HG03139 (cell line): ENCODE results near the gene SLC25A41.
"Not testable (repeated sequence)": the region's sequence is repeated elsewhere in the genome, so short reads cannot be mapped to it uniquely, and the experiment has no call there.

Source experiments
- ATAC-seq: cut with Tn5 transposase; IDR thresholded peaks from one replicate; pipeline ENCODE4 v1.9.1; 2021; ENCODE audit not compliant: unreplicated experiment

The SLC25A41 gene

DNA sequence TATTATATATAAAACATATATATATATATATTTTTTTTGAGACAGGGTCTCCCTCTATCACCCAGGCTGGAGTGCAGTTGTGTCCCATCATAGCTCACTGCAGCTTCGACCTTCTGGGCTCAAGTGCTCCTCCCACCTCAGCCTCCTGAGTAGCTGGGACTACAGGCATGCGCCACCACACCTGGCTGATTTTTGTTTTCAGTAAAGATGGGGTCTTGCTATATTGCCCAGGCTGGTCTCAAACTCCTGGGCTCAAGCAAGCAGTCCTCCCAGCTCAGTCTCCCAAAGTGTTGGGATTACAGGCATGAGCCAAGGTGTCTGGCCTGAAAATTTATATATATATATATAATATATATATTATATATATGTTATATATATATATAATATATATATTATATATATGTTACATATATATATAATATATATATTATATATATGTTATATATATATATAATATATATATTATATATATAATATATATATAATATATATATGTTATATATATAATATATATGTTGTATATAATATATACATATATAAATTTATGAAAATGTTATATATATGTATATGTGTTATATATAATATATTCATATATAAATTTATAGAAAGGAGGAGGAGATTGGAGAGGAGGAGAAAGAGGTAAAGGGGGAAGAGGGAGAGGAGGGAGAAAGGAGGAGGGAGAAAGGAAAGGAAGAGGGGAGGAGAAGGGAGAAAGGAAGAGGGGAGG lies 4.7 kb downstream of the SLC25A41 start:
- not testable (repeated sequence) for ATAC-seq

GRCh38 chr19:6427131-6427530 lies 6.4 kb downstream of the SLC25A41 start:
- ATAC-seq, result no peak

DNA sequence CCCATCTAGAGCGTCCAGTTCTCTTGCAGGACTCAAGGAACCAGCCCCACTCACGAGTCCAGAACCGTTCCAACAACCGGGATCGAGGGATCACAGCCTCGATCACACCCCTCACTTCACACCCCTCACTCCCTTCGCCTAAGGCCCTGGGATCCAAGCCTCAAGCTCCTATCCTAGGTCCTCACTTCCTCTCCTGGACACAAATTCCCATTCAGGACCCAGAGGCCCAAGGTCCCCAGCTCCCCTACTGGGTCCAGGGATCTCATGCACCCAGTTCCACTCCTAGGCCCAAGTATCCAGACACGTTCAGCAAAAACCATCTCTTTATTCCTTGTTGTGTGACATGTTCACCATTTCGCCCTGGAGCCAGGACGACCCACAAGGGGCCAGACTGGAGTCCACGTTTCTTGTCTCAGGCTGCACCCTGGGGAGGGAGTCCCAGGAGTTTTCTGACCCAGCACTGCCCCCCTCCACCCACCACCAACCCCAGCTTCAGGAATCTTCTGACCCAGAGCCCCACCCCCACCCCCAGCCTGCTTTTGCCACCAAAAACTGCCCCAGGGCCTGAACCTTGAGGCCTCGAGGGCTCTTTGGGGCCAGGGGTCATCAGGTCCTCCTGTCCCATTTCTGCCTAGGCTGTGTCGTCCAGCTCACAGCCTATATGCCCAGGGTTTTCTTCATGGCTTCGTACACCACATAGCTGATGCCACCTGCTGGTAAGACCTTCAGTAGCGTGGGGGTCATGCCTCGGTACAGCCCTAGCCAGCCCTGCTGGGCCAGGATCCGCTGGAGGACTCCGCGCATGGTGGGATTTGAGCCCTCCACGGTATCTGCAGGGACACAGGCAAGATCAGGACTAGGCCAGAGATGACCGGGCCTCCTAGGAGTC lies 7.6 kb downstream of the SLC25A41 start:
- no peak for ATAC-seq

DNA sequence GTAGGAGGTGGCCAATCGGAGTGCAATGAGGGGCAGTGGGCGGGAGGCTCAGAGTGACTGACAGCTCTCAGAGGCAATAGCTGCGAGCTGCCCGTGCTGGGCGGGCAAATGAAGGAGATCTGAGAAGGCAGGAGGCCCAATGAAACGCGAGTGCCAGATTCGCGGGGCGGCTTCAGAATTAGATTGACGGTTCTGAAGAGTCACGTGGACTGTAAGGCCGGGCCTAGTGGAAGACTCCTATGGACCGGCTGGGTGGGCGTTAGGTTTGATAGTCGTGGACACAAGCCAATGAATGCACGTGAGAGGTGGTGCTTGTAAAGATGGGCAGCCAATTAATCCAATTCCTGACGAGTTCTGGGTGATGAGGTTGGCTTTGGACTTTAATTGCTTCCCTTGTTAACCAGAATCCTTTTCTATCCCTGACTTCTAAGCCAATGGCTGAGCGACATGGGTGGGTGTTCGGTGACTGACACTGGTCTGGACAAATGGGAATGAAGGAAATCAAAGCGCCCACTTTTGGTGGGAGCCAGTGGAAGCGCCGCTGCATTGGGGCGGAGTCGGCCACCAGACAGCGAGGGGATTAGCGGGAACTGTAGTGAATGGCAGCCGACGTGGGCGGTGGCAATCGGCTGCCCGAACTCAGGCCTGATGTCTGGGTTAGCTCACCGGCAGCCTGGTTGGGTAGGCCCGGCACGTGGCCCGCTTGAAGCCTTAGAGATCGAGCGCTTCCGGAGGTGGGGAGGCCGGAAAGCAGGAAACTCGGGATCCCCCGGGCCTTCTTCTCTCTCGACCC lies 8.4 kb downstream of the SLC25A41 start:
- ATAC-seq, result peak; percentile 77

GRCh38 chr19:6424195-6424938 lies 9.2 kb downstream of the SLC25A41 start, which contains the start of gene KHSRP:
Gene KHSRP (minus strand): TSS chr19:6424811. CDS start chr19:6424701, 110 bp downstream.
- no peak for ATAC-seq

DNA sequence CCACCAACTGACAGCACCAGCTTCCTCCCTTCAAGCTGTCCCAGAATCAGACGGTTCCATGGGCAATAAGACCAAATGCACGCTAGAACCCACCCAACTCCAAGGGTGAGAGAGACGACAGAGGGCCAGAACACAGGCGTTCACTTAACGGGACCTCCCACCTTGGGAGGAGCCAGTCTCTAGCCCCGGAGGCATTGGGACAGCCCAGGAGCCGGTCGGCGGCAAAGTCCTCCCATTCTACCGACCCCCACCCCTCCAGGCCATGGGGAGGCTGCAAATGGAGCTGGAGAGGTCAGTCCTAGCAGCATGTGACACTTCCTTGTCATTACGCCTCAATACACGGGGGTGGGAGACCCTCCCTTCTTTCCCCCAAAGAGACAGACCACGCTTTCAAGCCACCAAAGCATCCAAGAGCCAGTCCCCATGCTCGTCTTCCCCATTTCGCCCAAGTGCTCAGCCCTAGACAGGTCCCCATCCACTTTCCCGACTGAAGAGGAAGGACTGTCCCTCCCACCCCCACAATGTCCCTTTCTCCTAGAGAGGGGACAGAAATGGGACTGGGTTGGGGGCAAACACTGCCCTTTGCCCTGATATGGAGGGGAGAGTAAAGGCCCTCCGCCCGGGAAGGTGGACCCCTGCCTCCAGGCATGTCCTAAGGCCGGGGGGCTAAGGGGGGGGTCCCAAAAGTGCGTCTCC lies 9.9 kb downstream of the SLC25A41 start:
- ATAC-seq, result no peak

- ATAC-seq, result no peak
Observed at GRCh38 chr19:6421075-6422014, 12.2 kb downstream of the SLC25A41 start.

GRCh38 chr19:6418562-6418932 lies 15.0 kb downstream of the SLC25A41 start:
- ATAC-seq, result no peak

DNA sequence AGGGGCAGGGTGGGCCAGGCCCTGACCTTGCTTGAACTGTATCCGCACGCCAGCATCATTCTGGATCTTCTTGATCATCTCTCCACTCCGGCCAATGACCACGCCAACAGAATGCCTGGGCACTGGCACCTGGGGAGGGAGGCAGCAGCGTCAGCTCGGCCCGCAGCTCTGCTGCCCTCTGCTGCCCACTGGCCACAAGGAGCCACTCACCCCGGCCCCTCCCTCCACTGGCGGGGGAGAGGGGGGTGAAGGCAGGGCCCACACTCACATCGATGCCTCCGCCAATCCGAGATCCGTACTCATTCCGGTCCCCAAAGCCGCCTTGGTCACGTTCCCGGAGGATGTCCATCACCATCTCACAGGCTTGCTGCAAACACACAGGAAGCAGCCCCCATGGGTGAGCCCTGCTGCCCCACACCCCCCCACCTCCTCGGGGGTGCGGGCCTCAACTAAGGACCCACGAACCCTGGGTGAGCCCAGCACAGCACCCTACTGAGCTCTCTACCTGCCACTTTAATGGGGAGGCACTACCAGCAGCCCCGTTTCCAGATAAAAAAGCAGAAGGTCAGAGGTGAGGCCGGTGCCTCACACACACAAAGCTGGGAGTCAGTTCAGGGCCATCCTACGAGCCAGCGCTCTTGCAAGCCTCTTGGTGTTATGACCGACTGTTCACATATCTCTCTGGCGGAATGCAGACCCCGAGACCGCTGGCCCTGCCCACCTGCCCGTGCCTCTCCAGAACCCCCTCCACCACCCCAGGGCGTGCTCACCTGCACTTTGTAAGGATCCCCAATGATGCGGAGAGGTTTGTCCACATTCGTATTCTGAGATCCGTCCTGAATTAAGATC lies 15.6 kb downstream of the SLC25A41 start:
- no peak for ATAC-seq

DNA sequence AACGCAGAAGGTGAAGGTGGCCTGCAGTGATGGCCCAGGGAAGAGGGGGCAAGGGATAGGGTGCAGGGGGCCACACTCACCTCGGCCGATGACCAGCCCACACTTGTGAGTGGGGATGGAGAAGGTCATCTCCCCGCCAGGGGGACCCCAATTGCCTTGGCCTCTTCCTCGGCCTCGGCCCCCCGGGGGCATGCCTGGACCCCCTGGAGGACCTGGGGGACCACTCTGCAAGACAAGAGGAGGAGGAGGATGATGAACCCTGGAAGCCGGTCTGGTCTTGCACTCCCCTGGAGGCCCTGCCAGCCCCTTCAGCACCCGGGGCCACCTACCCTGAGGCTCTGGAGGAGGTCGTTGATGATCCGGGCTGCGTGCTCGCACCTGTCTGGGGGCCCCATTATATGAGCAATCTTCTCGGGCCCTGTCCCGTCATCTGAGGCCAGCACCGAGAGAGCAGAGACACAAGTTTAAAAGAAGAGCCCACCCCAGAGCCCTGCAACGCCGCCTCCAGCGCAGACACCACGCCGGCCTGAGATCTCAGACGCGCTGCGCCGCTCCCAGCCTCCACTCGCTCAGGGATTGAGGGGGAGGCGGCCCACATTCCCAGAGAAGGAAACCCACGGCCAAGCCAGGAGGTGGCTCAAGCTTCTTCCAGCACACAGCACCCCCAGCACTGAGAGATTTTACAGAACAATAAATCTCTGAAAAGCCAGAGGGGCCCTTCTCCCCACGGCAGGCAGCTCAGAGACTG lies 16.7 kb downstream of the SLC25A41 start:
- no peak for ATAC-seq

- no peak for ATAC-seq
Observed at GRCh38 chr19:6415591-6416190, 17.9 kb downstream of the SLC25A41 start.

DNA sequence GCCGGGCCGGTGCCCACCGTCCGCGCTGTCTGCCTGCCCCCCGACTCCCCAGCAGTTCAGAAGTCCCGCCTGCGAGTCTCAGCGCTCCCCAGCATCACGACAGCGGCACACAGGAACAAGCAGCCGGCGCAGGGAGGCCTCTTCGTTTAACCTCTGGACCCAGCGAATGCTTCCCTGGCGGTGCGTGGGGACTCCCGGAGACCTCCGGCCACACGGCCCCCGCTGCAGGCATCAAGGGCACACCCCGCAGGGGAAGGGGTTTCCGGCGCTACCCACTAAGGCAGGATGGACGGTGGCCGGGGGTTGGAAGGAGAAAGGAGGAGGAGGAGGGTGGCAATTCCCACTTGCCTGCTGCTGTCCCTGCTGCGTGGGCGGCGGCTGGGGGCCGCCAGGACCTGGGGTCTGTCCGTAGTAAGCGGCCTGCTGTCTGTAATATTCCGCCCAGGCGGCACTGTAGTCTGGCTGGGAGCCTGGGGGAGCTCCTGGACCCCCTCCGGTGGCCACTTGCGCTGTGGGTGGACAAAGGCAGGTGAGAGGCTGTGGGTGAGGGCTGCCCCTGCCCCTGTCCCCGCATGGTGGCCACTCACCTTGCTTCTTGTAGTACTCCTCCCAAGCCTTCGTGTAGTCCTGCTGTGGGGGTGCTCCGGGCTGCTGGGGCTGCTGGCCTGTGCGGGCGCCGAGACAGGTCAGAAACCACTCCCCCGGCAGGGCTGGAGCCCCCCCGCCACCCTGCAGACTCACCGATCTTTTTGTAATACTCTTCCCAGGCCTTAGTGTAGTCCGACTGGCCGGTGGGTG lies 18.6 kb downstream of the SLC25A41 start:
- ATAC-seq, result no peak

GRCh38 chr19:6413721-6414643 lies 19.6 kb downstream of the SLC25A41 start:
- no peak for ATAC-seq

- ATAC-seq, result no peak
Observed at GRCh38 chr19:6413291-6413690, 20.3 kb downstream of the SLC25A41 start.

- ATAC-seq, result no peak
Observed at GRCh38 chr19:6412447-6413091, 21.0 kb downstream of the SLC25A41 start.
